Gastroesophageal sphincter (tissue), 3 donors: Measurements from ENCODE around the gene PTPRN2.

Experiments
- CTCF ChIP-seq, 4 experiments: fragments of 200-600 bp in 2 of 4; fragments of 450-650 bp in 2 of 4; sonication (generic) in 1 of 4; IDR thresholded peaks; one replicate each; pipeline ENCODE4 v1.5.1; 2017 to 2019; ENCODE audit warnings: antibody characterized with exemption in 4 of 4, mild to moderate bottlenecking in 2 of 4, moderate library complexity in 2 of 4
- POLR2AphosphoS5 ChIP-seq: sonication (generic); formaldehyde crosslinking; IDR thresholded peaks from one replicate; pipeline ENCODE4 v1.6.1; 2017; ENCODE audit warnings: antibody characterized with exemption

- TF ChIP-seq POLR2AphosphoS5 (no peak), CTCF (IDR thresholded peaks at IDR 0.05) (no peak)
Observed at GRCh38 chr7:158561659-158562058, 26.0 kb downstream of the PTPRN2 start.
